IMR-90 (cell line): ENCODE measurements around the gene OR5AN1. TPM values are rescaled to one million over a fixed set of nuclear protein-coding genes. Genes with fewer than 3 reads are reported as not detected.

Experiments
- ATAC-seq: fragments of 200-7000 bp; cut with Tn5 transposase; 2 replicates; pipeline ENCODE4 v1.9.1; 2020; ENCODE audit warnings: low read depth, mild to moderate bottlenecking, moderate library complexity
- BruUV-seq: library from RNA; stranded (reverse); fragments of 400-500 nt; replicated peaks from 2 replicates; lab custom pipeline; 2021; lab: Mats Ljungman, UMichigan
- CTCF ChIA-PET: fragments of 300-600 bp; formaldehyde crosslinking; extraction: SDS; loops from one replicate; lab custom pipeline; 2021; ENCODE audit warnings: antibody characterized with exemption; lab: Yijun Ruan, JAX
- POLR2A ChIA-PET: fragments of 300-600 bp; sonication (Branson Sonifier 250); formaldehyde crosslinking; loops from one replicate; lab custom pipeline; 2022; ENCODE audit warnings: antibody characterized with exemption; ENCODE audit not compliant: unreplicated experiment; lab: Charles Lee
- DNase-seq: peaks from one replicate; pipeline ENCODE4 v3.0.0; 2013
- H2AFZ ChIP-seq: replicated peaks from 2 replicates; pipeline ENCODE3; 2013; ENCODE audit warnings: low read length, mild to moderate bottlenecking; ENCODE audit not compliant: poor library complexity
- H2AK5ac ChIP-seq: 2 replicates; pipeline ENCODE4 v1.6.1; 2013; ENCODE audit warnings: low read depth, low read length, inconsistent platforms
- H2AK9ac ChIP-seq: replicated peaks from 2 replicates; pipeline ENCODE3; 2013; ENCODE audit warnings: mild to moderate bottlenecking, low read depth, low read length, moderate library complexity; ENCODE audit not compliant: poor library complexity
- H2BK120ac ChIP-seq: 2 replicates; pipeline ENCODE4 v1.6.1; 2013; ENCODE audit warnings: low read depth, low read length, inconsistent platforms
- H2BK15ac ChIP-seq: 3 replicates; pipeline ENCODE4 v1.6.1; 2013; ENCODE audit warnings: low read depth, low read length, inconsistent platforms
- H2BK20ac ChIP-seq: 2 replicates; pipeline ENCODE4 v1.6.1; 2013; ENCODE audit warnings: low read depth, mild to moderate bottlenecking, inconsistent platforms, low read length, moderate library complexity
- H2BK5ac ChIP-seq: 2 replicates; pipeline ENCODE4 v1.6.1; 2013; ENCODE audit warnings: mild to moderate bottlenecking, low read depth, low read length, inconsistent platforms; ENCODE audit not compliant: poor library complexity, severe bottlenecking
- H3K14ac ChIP-seq: replicated peaks from 2 replicates; pipeline ENCODE4 v1.6.1; 2013; ENCODE audit warnings: low read depth, low read length, inconsistent platforms
- H3K18ac ChIP-seq: 2 replicates; pipeline ENCODE4 v1.6.1; 2013; ENCODE audit warnings: low read depth, low read length, control low read depth
- H3K23ac ChIP-seq: 2 replicates; pipeline ENCODE4 v1.6.1; 2013; ENCODE audit warnings: low read depth, low read length, inconsistent platforms
- H3K27ac ChIP-seq: 2 replicates; pipeline ENCODE4 v1.5.1; 2013; ENCODE audit warnings: mild to moderate bottlenecking, control low read depth, low read length; ENCODE audit not compliant: insufficient read depth
- H3K27me3 ChIP-seq: 2 replicates; pipeline ENCODE4 v1.6.1; 2013; ENCODE audit warnings: low read length; ENCODE audit not compliant: control insufficient read depth, insufficient read depth
- H3K36me3 ChIP-seq: 2 replicates; pipeline ENCODE4 v1.6.1; 2013; ENCODE audit warnings: low read length, mixed read lengths; ENCODE audit not compliant: control insufficient read depth, insufficient read depth
- H3K4ac ChIP-seq: 2 replicates; pipeline ENCODE4 v1.6.1; 2013; ENCODE audit warnings: low read depth, low read length, inconsistent platforms
- H3K4me1 ChIP-seq: 2 replicates; pipeline ENCODE4 v1.6.1; 2013; ENCODE audit warnings: low read length, mixed read lengths; ENCODE audit not compliant: control insufficient read depth, insufficient read depth
- H3K4me2 ChIP-seq: 2 replicates; pipeline ENCODE4 v1.6.1; 2013; ENCODE audit warnings: low read depth, mild to moderate bottlenecking, control low read depth, low read length, moderate library complexity
- H3K4me3 ChIP-seq: 2 replicates; pipeline ENCODE4 v1.5.1; 2013; ENCODE audit warnings: low read depth, mild to moderate bottlenecking, control low read depth, low read length, moderate library complexity; ENCODE audit not compliant: insufficient read depth
- H3K56ac ChIP-seq: 2 replicates; pipeline ENCODE4 v1.6.1; 2013; ENCODE audit warnings: low read length, inconsistent platforms; ENCODE audit not compliant: insufficient read depth; ENCODE audit errors: extremely low read depth
- H3K79me1 ChIP-seq, 2 experiments: 2 replicates each; pipeline ENCODE4 v1.6.1; 2013; ENCODE audit warnings: low read length in 2 of 2, inconsistent platforms in 1 of 2, low read depth in 1 of 2
- H3K9ac ChIP-seq: 2 replicates; pipeline ENCODE4 v1.6.1; 2013; ENCODE audit warnings: low read depth, low read length, control low read depth
- H3K9me1 ChIP-seq: 2 replicates; pipeline ENCODE4 v1.6.1; 2013; ENCODE audit warnings: low read length, inconsistent platforms; ENCODE audit not compliant: insufficient read depth
- H3K9me3 ChIP-seq: 2 replicates; pipeline ENCODE4 v1.6.1; 2013; ENCODE audit warnings: low read length; ENCODE audit not compliant: control insufficient read depth, insufficient read depth
- H4K20me1 ChIP-seq: 2 replicates; pipeline ENCODE4 v1.6.1; 2013; ENCODE audit warnings: low read length, inconsistent platforms; ENCODE audit not compliant: insufficient read depth
- H4K5ac ChIP-seq: 2 replicates; pipeline ENCODE4 v1.6.1; 2013; ENCODE audit warnings: mild to moderate bottlenecking, low read depth, low read length, control low read depth
- H4K8ac ChIP-seq, 2 experiments: 2 replicates each; pipeline ENCODE4 v1.6.1; 2013; ENCODE audit warnings: low read depth in 2 of 2, low read length in 2 of 2, control low read depth in 1 of 2, inconsistent platforms in 1 of 2
- H4K91ac ChIP-seq: 2 replicates; pipeline ENCODE4 v1.6.1; 2013; ENCODE audit warnings: low read depth, low read length, inconsistent platforms; ENCODE audit not compliant: insufficient read depth
- BHLHE40 ChIP-seq: fragments of 150-350 bp; IDR thresholded peaks from 2 replicates; pipeline ENCODE4 v1.6.1; 2016; ENCODE audit warnings: mild to moderate bottlenecking, low read depth, low read length
- CEBPB ChIP-seq: IDR thresholded peaks from 2 replicates; pipeline ENCODE4 v1.6.1; 2012; ENCODE audit warnings: low read depth, low read length, improper control_type of control experiment
- CHD1 ChIP-seq: IDR thresholded peaks from 2 replicates; pipeline ENCODE4 v1.6.1; 2012; ENCODE audit warnings: low read depth, low read length, improper control_type of control experiment
- FOS ChIP-seq: fragments of 150-350 bp; IDR thresholded peaks from 2 replicates; pipeline ENCODE4 v1.6.1; 2016; ENCODE audit warnings: low read depth, low read length
- MAFK ChIP-seq: IDR thresholded peaks from 2 replicates; pipeline ENCODE4 v1.6.1; 2012; ENCODE audit warnings: low read depth, low read length, improper control_type of control experiment
- MAZ ChIP-seq: IDR thresholded peaks from 2 replicates; pipeline ENCODE4 v1.6.1; 2012; ENCODE audit warnings: low read depth, mild to moderate bottlenecking, low read length, improper control_type of control experiment, moderate library complexity, borderline replicate concordance
- MXI1 ChIP-seq: IDR thresholded peaks from 2 replicates; pipeline ENCODE4 v1.6.1; 2012; ENCODE audit warnings: low read depth, mild to moderate bottlenecking, low read length, moderate library complexity, borderline replicate concordance
- NFE2L2 ChIP-seq: fragments of 150-350 bp; IDR thresholded peaks from 2 replicates; pipeline ENCODE4 v1.6.1; 2016; ENCODE audit warnings: low read depth, mild to moderate bottlenecking, low read length
- POLR2A ChIP-seq: IDR thresholded peaks from 2 replicates; pipeline ENCODE4 v1.6.1; 2012; ENCODE audit warnings: mild to moderate bottlenecking, low read depth, low read length
- RAD21 ChIP-seq: IDR thresholded peaks from 2 replicates; pipeline ENCODE4 v1.6.1; 2012; ENCODE audit warnings: low read length, improper control_type of control experiment
- RCOR1 ChIP-seq: IDR thresholded peaks from 2 replicates; pipeline ENCODE4 v1.6.1; 2012; ENCODE audit warnings: mild to moderate bottlenecking, low read length, improper control_type of control experiment; ENCODE audit not compliant: insufficient replicate concordance
- RFX5 ChIP-seq: IDR thresholded peaks from 2 replicates; pipeline ENCODE4 v1.8.0; 2012; ENCODE audit warnings: low read depth, mild to moderate bottlenecking, low read length, moderate library complexity
- SMC3 ChIP-seq: fragments of 150-350 bp; IDR thresholded peaks from 2 replicates; pipeline ENCODE4 v1.6.1; 2016; ENCODE audit warnings: low read depth, mild to moderate bottlenecking, antibody characterized with exemption, low read length, moderate library complexity
- dilution Hi-C: fragments of 300-500 bp; cut with HindIII; formaldehyde crosslinking; loops from one replicate; pipeline ENCODE4 v1.14.3; 2018; ENCODE audit warnings: low sequenced_read_pairs; ENCODE audit not compliant: unreplicated experiment
- in situ Hi-C: fragments of 300-500 bp; cut with MboI; formaldehyde crosslinking; loops from 3 replicates; pipeline ENCODE4 v1.14.3; 2019; ENCODE audit warnings: low sequenced_read_pairs, inconsistent platforms, mixed read lengths
- intact Hi-C: fragments of 100-400 bp; cut with micrococcal nuclease; formaldehyde crosslinking; loops from 2 replicates; pipeline ENCODE4 v1.10.0; 2022
- polyA plus RNA-seq, 3 experiments: library from polyadenylated mRNA; depleted of rRNA; stranded (reverse); fragments of >200 nt; gene quantifications; 2 replicates each; pipeline ENCODE4 v1.2.3, GENCODE V29; 2012; ENCODE audit warnings: low replicate concordance in 1 of 3
- total RNA-seq: library from RNA; depleted of rRNA; stranded (reverse); fragments of >200 nt; gene quantifications from 2 replicates; pipeline ENCODE4 v1.2.3, GENCODE V29; 2012
- TF ChIP-seq, protein P1 (sequence below): conservative IDR thresholded peaks from 2 replicates; pipeline ENCODE4 v1.5.1; 2012; ENCODE audit warnings: mild to moderate bottlenecking, low read depth, low read length, improper control_type of control experiment
- TF ChIP-seq, protein P2 (sequence below): fragments of 150-350 bp; IDR thresholded peaks from 2 replicates; pipeline ENCODE4 v1.6.1; 2016; ENCODE audit warnings: low read depth, mild to moderate bottlenecking, low read length, moderate library complexity, borderline replicate concordance

OR5AN1 gene
- total and polyA plus RNA-seq, 2 of the 4 experiments (the other 2 are of a cell fraction), result not detected

GRCh38 chr11:59358020-59358419, 675 bp upstream of the OR5AN1 start:
- H3K4me3 ChIP-seq, result no peak overlapping the region
- H3K79me1 ChIP-seq, result no peaks in the 10 kb centered on the region
- H3K56ac ChIP-seq, result no peak overlapping the region
- ChIA-PET POLR2A (no interaction called here), CTCF (no interaction called here)
- H4K20me1 ChIP-seq, result no peaks in the 10 kb centered on the region
- in situ Hi-C loops, result no loop called here
- no peak overlapping the region for H3K14ac ChIP-seq
- H2AFZ ChIP-seq, result no peak overlapping the region
- no peaks in the 10 kb centered on the region for H3K9me1 ChIP-seq
- no peak overlapping the region for H3K23ac ChIP-seq
- no peak overlapping the region for H3K9ac ChIP-seq
- H2AK5ac ChIP-seq, result no peak overlapping the region
- H4K8ac ChIP-seq, result no peak overlapping the region
- H3K4me1 ChIP-seq, result no peaks in the 10 kb centered on the region
- H2BK120ac ChIP-seq, result no peak overlapping the region
- intact Hi-C loops, result no loop called here
- H3K4me2 ChIP-seq, result no peak overlapping the region
- H3K9me3 ChIP-seq, result no peaks in the 10 kb centered on the region
- no peak for DNase-seq
- no peaks in the 10 kb centered on the region for H3K36me3 ChIP-seq
- no peak overlapping the region for H3K18ac ChIP-seq
- ATAC-seq, result no peak
- no peak overlapping the region for H3K27ac ChIP-seq
- no peak for TF ChIP-seq NFE2L2
- TF ChIP-seq MAFK, result no peak
- no peak for TF ChIP-seq MXI1
- no peak for TF ChIP-seq CHD1
- TF ChIP-seq MAZ, result no peak
- TF ChIP-seq POLR2A, result no peak
- TF ChIP-seq, protein P1, sequence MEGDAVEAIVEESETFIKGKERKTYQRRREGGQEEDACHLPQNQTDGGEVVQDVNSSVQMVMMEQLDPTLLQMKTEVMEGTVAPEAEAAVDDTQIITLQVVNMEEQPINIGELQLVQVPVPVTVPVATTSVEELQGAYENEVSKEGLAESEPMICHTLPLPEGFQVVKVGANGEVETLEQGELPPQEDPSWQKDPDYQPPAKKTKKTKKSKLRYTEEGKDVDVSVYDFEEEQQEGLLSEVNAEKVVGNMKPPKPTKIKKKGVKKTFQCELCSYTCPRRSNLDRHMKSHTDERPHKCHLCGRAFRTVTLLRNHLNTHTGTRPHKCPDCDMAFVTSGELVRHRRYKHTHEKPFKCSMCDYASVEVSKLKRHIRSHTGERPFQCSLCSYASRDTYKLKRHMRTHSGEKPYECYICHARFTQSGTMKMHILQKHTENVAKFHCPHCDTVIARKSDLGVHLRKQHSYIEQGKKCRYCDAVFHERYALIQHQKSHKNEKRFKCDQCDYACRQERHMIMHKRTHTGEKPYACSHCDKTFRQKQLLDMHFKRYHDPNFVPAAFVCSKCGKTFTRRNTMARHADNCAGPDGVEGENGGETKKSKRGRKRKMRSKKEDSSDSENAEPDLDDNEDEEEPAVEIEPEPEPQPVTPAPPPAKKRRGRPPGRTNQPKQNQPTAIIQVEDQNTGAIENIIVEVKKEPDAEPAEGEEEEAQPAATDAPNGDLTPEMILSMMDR, result no peak
- no peak for TF ChIP-seq CEBPB
- no peak for TF ChIP-seq RFX5
- TF ChIP-seq FOS, result no peak
- TF ChIP-seq RAD21, result no peak
- no peak for TF ChIP-seq RCOR1
- no peak for TF ChIP-seq BHLHE40
- TF ChIP-seq SMC3, result no peak
- TF ChIP-seq, protein P2, sequence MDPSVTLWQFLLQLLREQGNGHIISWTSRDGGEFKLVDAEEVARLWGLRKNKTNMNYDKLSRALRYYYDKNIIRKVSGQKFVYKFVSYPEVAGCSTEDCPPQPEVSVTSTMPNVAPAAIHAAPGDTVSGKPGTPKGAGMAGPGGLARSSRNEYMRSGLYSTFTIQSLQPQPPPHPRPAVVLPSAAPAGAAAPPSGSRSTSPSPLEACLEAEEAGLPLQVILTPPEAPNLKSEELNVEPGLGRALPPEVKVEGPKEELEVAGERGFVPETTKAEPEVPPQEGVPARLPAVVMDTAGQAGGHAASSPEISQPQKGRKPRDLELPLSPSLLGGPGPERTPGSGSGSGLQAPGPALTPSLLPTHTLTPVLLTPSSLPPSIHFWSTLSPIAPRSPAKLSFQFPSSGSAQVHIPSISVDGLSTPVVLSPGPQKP, result no peak
- no peak overlapping the region for H2BK20ac ChIP-seq
- H3K27me3 ChIP-seq, result no peaks in the 10 kb centered on the region
- no TSS peak for BruUV-seq
- H4K91ac ChIP-seq, result no peak overlapping the region
- dilution Hi-C loops, result no loop called here
- H2BK15ac ChIP-seq, result no peak overlapping the region
- H3K4ac ChIP-seq, result no peak overlapping the region
- no peak overlapping the region for H2AK9ac ChIP-seq
- no peak overlapping the region for H2BK5ac ChIP-seq
- H4K5ac ChIP-seq, result no peak overlapping the region
